Posterior vena cava (tissue), 2 donors: ENCODE results near the gene TGFB1. TPM values are rescaled to one million over a fixed set of nuclear protein-coding genes. Genes with fewer than 3 reads are reported as not detected.

Experiments used
- DNase-seq: peaks from one replicate; pipeline ENCODE4 v3.0.0-alpha.2; 2020; ENCODE audit warnings: low spot score
- intact Hi-C, 2 donors: fragments of 100-400 bp; cut with DNase I; formaldehyde crosslinking; loops; one replicate each; pipeline versions ENCODE4 v1.14.1 to v1.14.2; 2022 to 2023
- total RNA-seq, 2 donors: library from RNA; stranded (reverse); fragmentation: NEBNext Ultra II Directional; extraction: Animal tissue kit (Norgen Biotek cat#: 25700); gene quantifications; one replicate each; pipeline ENCODE4 v1.2.1, GENCODE V29; 2021
- donor health status: DM: yes; HTN: yes; CAD: no.
- donor health status: DM: yes; HTN: yes; CAD: no.

Gene TGFB1
- total RNA-seq, 2 donors from 2014 or later: 43.8 to 61.5 TPM

DNA sequence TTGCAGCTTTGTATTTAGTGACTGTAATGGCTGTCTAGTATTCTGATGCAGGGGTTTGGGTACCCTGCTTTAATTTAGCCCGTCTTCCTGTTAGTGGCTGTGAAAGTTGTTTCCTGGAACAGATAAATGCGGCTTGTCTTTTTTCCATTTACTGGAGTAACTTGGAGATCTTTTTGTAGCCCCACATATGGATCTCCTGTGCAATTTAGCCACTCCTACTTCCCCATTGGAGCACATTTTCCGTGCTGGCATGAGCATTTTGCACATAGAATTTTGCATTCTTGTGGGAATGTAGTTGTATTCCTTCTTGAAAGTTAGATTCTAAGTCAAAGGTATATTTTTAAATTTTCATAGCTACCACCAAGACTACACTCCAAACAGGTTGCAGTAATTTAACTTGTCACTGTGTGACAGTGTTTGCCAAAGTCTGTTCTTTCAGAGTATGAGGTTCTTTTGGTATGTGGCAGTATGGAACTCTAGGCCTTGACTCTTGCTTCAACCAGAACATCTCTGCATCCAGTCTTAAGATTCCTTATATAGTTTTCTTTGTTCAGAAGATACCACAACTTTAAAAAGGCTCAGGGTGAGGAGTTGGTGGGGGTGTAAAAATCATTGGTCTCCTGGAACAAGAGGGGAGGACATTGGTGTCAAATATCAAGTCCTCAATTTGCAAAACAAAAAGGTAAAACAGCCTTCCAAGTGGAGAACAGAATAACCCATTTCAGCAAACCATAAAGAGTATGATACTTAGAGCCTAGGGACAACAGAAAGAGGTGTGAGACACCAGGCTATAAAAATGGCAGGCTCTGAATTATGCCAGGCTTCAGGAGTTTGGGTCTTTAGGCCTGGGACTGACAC is 64.8 kb downstream of the TGFB1 start:
- DNase-seq: no peak
- intact Hi-C loops: no loop called here

Other genes with a start within 250 kb of the TGFB1 start
- gene CYP2F1, start 239.5 kb downstream of the TGFB1 start, total RNA-seq: not detected
- 1 to 10 TPM; 1.2 to 1.4 TPM for gene CYP2S1, start 160.7 kb downstream of the TGFB1 start, total RNA-seq
- 100 to 1,000 TPM; 133 to 147 TPM for gene AXL, start 134.7 kb downstream of the TGFB1 start, total RNA-seq
- gene HNRNPUL1, start 89.5 kb downstream of the TGFB1 start, total RNA-seq: 100 to 1,000 TPM; 150 to 157 TPM
- 10 to 100 TPM; 17.5 to 23.9 TPM for gene CCDC97, start 43.8 kb downstream of the TGFB1 start, total RNA-seq
- gene B9D2, start 10.2 kb upstream of the TGFB1 start, total RNA-seq: 1 to 10 TPM; 3.7 to 4.2 TPM
- 1 to 10 TPM; 6.4 to 8.3 TPM for gene TMEM91, start 22.6 kb upstream of the TGFB1 start, total RNA-seq
- gene EXOSC5, start 43.4 kb upstream of the TGFB1 start, total RNA-seq: 1 to 10 TPM; 7.2 to 7.3 TPM
- gene BCKDHA, start 43.9 kb upstream of the TGFB1 start, total RNA-seq: 10 to 100 TPM in 1 of 2 donors, 1 to 10 TPM in 1; 8.5 to 15.7 TPM
- 1 to 10 TPM; 3.3 to 4.2 TPM for gene B3GNT8, start 73.5 kb upstream of the TGFB1 start, total RNA-seq
- gene DMAC2, start 86.0 kb upstream of the TGFB1 start, total RNA-seq: 10 to 100 TPM; 30.5 to 30.7 TPM
- not detected for gene ERICH4, start 89.2 kb upstream of the TGFB1 start, total RNA-seq
- 1 to 10 TPM in 1 of 2 donors, under 1 TPM in 1; 0.48 to 2.5 TPM for gene CEACAM21, start 222.2 kb upstream of the TGFB1 start, total RNA-seq